Panc1 (cell line): ENCODE measurements around the gene ULK3. TPM values are rescaled to one million over a fixed set of nuclear protein-coding genes. Genes with fewer than 3 reads are reported as not detected.

Experiments
- ATAC-seq: fragments of 200-7000 bp; cut with Tn5 transposase; 2 replicates; pipeline ENCODE4 v1.9.1; 2020; ENCODE audit warnings: mild to moderate bottlenecking, moderate library complexity
- BruUV-seq: library from RNA; stranded (reverse); fragments of 400-500 nt; replicated peaks from 2 replicates; lab custom pipeline; 2021; lab: Mats Ljungman, UMichigan
- CTCF ChIA-PET: fragments of 300-600 bp; sonication (Branson Sonifier 250); formaldehyde crosslinking; loops from one replicate; lab custom pipeline; 2022; ENCODE audit warnings: antibody characterized with exemption; lab: Charles Lee
- POLR2A ChIA-PET: fragments of 300-600 bp; sonication (Branson Sonifier 250); formaldehyde crosslinking; loops from one replicate; lab custom pipeline; 2022; ENCODE audit warnings: antibody characterized with exemption; lab: Charles Lee
- DNase-seq: peaks from one replicate; pipeline ENCODE4 v3.0.0-alpha.2; 2010; ENCODE audit warnings: low read depth, low spot score
- H3K27ac ChIP-seq: 2 replicates; pipeline ENCODE4 v1.5.1; 2011; ENCODE audit warnings: mild to moderate bottlenecking, low read length, inconsistent platforms
- H3K27me3 ChIP-seq: fragments of 200-500 bp; sonication (Bioruptor generic); 2 replicates; pipeline ENCODE4 v1.6.0; 2014; ENCODE audit warnings: low read length, inconsistent platforms; ENCODE audit not compliant: control insufficient read depth, insufficient read depth
- H3K36me3 ChIP-seq: fragments of 200-500 bp; sonication (Bioruptor generic); 2 replicates; pipeline ENCODE4 v1.5.1; 2014; ENCODE audit warnings: inconsistent platforms, mild to moderate bottlenecking, low read length, moderate library complexity; ENCODE audit not compliant: control insufficient read depth, insufficient read depth
- H3K4me1 ChIP-seq: 2 replicates; pipeline ENCODE4 v1.5.1; 2011; ENCODE audit warnings: inconsistent platforms, mild to moderate bottlenecking, low read length, moderate library complexity; ENCODE audit not compliant: control insufficient read depth, insufficient read depth
- H3K4me3 ChIP-seq, 2 experiments: 2 replicates each; pipeline ENCODE4 v1.5.1; 2011 to 2012; ENCODE audit warnings: low read depth in 2 of 2, low read length in 2 of 2, mild to moderate bottlenecking in 2 of 2, inconsistent platforms in 1 of 2, moderate library complexity in 1 of 2
- H3K9me3 ChIP-seq: fragments of 200-500 bp; sonication (Bioruptor generic); 2 replicates; pipeline ENCODE4 v1.5.1; 2014; ENCODE audit warnings: low read depth, mild to moderate bottlenecking, inconsistent platforms, low read length, moderate library complexity; ENCODE audit not compliant: control insufficient read depth, insufficient read depth
- POLR2AphosphoS5 ChIP-seq: IDR thresholded peaks from 2 replicates; pipeline ENCODE4 v1.6.1; 2012; ENCODE audit warnings: mild to moderate bottlenecking, low read depth, low read length, moderate library complexity
- SIN3A ChIP-seq: IDR thresholded peaks from 2 replicates; pipeline ENCODE4 v1.6.1; 2012; ENCODE audit warnings: low read depth, mild to moderate bottlenecking, low read length, moderate library complexity, borderline replicate concordance; ENCODE audit not compliant: insufficient read depth
- TCF7L2 ChIP-seq: IDR thresholded peaks from 2 replicates; pipeline ENCODE4 v1.6.1; 2011; ENCODE audit warnings: mild to moderate bottlenecking, low read depth, low read length, inconsistent platforms
- in situ Hi-C: cut with HindIII; loops from 2 replicates; pipeline ENCODE4 v1.10.0; 2016; ENCODE audit warnings: low sequenced_read_pairs, low pct_unique_long_range_greater_than_20kb
- intact Hi-C: fragments of 100-400 bp; cut with micrococcal nuclease; formaldehyde crosslinking; loops from one replicate; pipeline ENCODE4 v1.10.0; 2022; ENCODE audit not compliant: unreplicated experiment
- total RNA-seq: library from RNA; stranded (reverse); gene quantifications from one replicate; pipeline ENCODE4 v1.2.1, GENCODE V29; 2021; ENCODE audit not compliant: unreplicated experiment
- TF ChIP-seq, protein P1 (sequence below): fragments of 450-650 bp; IDR thresholded peaks from 2 replicates; pipeline ENCODE4 v1.5.1; 2017; ENCODE audit warnings: mild to moderate bottlenecking
- TF ChIP-seq, protein P2 (sequence below), 2 experiments: IDR thresholded peaks; 2 replicates each; pipeline ENCODE4 v1.6.1; 2011 to 2012; ENCODE audit warnings: low read depth in 2 of 2, control low read depth in 1 of 2, low read length in 1 of 2, mild to moderate bottlenecking in 1 of 2, moderate library complexity in 1 of 2; ENCODE audit not compliant: insufficient read depth in 1 of 2

Gene ULK3
- total RNA-seq, 1 experiment from 2014 or later = 73.3 TPM

DNA sequence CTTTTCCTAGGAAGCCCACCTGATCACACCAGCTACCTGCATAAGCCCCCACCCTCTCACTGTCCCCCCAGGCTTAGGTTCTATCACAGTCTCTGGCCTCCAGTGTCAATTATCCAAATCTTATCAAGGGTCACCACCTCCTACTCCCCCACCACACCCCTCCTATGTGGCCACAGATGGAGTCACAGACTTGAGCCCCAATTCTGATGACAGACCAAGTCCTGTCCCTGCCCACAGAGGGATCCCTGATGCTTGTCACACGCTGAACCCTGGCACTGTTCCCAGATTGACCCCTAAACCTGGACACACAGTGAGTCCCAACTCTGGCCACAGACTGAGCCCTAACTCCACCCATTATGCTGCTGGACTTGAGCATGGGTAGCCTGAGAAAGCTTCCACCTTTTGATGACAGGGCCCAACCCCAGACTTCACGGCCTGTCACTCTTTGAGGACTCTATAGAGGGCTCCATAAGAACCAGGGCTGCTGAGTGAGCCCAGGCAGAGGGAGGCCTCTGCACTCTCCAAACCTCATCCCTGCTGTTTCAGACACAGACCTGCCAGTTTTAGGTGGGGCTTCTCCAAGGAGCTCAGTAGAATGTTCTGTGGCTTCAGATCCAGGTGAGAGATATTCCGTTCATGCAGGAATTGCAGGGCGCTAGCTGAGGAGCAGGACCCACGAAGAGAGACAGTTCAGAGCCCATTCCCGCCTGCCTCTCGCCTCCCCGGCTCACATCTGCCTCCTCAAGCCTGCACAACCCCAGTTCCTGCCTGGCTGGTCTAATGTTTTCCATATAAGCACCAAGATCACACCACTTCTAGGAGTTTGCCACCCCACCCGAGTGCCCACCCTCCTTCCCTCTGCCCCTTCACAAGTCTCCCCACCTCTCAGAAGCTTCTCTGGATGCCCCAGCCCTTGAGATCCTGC is 1.8 kb downstream of the ULK3 start:
- Histone ChIP-seq H3K27ac (no peak overlapping the region), H3K4me3 (peak overlapping the region in 1 of 2 experiments; percentile 87; a peak in 1 of 4 replicates), H3K9me3 (no peaks in the 10 kb centered on the region), H3K27me3 (no peaks in the 10 kb centered on the region), H3K4me1 (peaks cover 19% of the 10 kb centered on the region), H3K36me3 (no peaks in the 10 kb centered on the region)
- in situ Hi-C loops (no loop called here), intact Hi-C loops (no loop called here)
- ATAC-seq (no peak), DNase-seq (no peak)
- TF ChIP-seq, protein P1, sequence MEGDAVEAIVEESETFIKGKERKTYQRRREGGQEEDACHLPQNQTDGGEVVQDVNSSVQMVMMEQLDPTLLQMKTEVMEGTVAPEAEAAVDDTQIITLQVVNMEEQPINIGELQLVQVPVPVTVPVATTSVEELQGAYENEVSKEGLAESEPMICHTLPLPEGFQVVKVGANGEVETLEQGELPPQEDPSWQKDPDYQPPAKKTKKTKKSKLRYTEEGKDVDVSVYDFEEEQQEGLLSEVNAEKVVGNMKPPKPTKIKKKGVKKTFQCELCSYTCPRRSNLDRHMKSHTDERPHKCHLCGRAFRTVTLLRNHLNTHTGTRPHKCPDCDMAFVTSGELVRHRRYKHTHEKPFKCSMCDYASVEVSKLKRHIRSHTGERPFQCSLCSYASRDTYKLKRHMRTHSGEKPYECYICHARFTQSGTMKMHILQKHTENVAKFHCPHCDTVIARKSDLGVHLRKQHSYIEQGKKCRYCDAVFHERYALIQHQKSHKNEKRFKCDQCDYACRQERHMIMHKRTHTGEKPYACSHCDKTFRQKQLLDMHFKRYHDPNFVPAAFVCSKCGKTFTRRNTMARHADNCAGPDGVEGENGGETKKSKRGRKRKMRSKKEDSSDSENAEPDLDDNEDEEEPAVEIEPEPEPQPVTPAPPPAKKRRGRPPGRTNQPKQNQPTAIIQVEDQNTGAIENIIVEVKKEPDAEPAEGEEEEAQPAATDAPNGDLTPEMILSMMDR = no peak
- TF ChIP-seq SIN3A (no peak), TCF7L2 (no peak), POLR2AphosphoS5 (no peak)
- CTCF ChIA-PET = interaction anchor here (0.7 kb wide), 1 partner anchor 126 kb away, joined by 6 read pairs; no protein-coding TSS in a partner anchor
- BruUV-seq = no TSS peak
- POLR2A ChIA-PET = interaction anchor here (0.6 kb wide), 1 partner anchor 50 kb away, joined by 3 read pairs; no protein-coding TSS in a partner anchor

DNA sequence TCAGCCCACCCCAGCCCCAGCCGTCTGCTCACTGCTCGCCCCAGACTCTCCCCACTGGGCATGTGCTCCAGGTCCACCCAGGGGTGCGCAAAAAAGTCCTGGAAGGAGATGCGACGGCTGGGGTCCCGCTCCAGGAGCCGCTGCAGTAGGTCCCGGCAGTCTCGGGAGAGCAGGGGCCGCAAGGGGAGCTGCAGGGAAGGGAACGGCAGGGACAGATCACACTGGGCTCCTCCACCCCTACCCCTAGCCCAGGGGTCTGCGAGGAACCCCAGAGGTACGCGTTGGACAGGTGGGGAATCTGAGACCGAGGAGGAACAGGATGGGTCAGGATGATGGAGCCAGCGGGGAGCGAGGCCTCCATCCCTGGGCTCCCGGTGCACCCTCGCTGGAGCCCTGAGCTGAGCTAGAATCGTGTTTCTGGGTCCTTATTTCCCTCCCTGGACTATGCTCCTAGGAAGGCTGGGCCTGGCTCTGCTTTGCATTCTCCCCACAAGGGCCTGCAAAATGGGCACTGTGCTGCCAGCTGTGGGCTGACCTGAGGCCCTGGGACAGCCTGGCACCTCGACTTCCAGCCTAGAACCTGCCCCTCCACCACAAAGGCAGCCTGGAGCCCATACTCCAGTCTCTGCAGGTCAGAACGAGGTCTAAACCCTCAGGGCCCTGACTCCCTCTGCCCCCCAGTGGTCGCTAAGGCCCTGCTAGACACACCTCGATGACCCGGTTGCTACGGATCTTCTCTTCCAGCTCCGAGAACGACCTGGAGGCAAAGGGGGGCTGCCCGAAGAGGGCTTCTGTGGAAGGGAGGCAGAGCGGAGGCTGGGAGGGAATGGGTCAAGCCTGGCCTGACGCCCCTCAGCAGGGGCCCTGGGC is 3.2 kb downstream of the ULK3 start:
- Histone ChIP-seq H3K27ac (no peak overlapping the region), H3K9me3 (no peaks in the 10 kb centered on the region), H3K36me3 (no peaks in the 10 kb centered on the region; the same call in 1 of the 2 replicates), H3K27me3 (no peaks in the 10 kb centered on the region), H3K4me3 (no peak overlapping the region), H3K4me1 (peaks cover 19% of the 10 kb centered on the region)
- ChIA-PET POLR2A (interaction anchor here (0.5 kb wide), 1 partner anchor 30 kb away, joined by 3 read pairs; no protein-coding TSS in a partner anchor), CTCF (no interaction called here)
- TF ChIP-seq, protein P1 = peak; percentile 47
- TF ChIP-seq, protein P2, sequence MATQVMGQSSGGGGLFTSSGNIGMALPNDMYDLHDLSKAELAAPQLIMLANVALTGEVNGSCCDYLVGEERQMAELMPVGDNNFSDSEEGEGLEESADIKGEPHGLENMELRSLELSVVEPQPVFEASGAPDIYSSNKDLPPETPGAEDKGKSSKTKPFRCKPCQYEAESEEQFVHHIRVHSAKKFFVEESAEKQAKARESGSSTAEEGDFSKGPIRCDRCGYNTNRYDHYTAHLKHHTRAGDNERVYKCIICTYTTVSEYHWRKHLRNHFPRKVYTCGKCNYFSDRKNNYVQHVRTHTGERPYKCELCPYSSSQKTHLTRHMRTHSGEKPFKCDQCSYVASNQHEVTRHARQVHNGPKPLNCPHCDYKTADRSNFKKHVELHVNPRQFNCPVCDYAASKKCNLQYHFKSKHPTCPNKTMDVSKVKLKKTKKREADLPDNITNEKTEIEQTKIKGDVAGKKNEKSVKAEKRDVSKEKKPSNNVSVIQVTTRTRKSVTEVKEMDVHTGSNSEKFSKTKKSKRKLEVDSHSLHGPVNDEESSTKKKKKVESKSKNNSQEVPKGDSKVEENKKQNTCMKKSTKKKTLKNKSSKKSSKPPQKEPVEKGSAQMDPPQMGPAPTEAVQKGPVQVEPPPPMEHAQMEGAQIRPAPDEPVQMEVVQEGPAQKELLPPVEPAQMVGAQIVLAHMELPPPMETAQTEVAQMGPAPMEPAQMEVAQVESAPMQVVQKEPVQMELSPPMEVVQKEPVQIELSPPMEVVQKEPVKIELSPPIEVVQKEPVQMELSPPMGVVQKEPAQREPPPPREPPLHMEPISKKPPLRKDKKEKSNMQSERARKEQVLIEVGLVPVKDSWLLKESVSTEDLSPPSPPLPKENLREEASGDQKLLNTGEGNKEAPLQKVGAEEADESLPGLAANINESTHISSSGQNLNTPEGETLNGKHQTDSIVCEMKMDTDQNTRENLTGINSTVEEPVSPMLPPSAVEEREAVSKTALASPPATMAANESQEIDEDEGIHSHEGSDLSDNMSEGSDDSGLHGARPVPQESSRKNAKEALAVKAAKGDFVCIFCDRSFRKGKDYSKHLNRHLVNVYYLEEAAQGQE (IDR thresholded peaks at IDR 0.05; ENCODE audit: insufficient read depth in 1 of 2, low read depth in 2 of 2, low read length in 1 of 2) = no peak
- in situ Hi-C loops = no loop called here
- no peak for DNase-seq
- intact Hi-C loops = loop anchor here (10.0 kb wide), 1 partner anchor 65 kb away; no protein-coding TSS in a partner anchor
- no TSS peak for BruUV-seq
- no peak for ATAC-seq
